Smooth muscle cell (in vitro differentiated cells): ENCODE results near the gene DTX4. TPM values are rescaled to one million over a fixed set of nuclear protein-coding genes. Genes with fewer than 3 reads are reported as not detected.

ENCODE experiments used
- DNase-seq: peaks from one replicate; lab custom pipeline; 2025; ENCODE audit not compliant: unreplicated experiment; lab: John Stamatoyannopoulos, UW
- H2AFZ ChIP-seq: fragments of 200-600 bp; sonication (generic); 2 replicates; pipeline ENCODE4 v1.6.0; 2016; ENCODE audit warnings: antibody characterized with exemption, low read depth, mild to moderate bottlenecking
- H3F3A ChIP-seq: fragments of 200-600 bp; sonication (generic); 2 replicates; pipeline ENCODE4 v1.6.0; 2017; ENCODE audit warnings: antibody characterized with exemption, low read depth
- H3K27ac ChIP-seq: fragments of 200-600 bp; sonication (generic); 2 replicates; pipeline ENCODE4 v1.5.1; 2016; ENCODE audit warnings: low read depth, mild to moderate bottlenecking
- H3K27me3 ChIP-seq: fragments of 200-600 bp; sonication (generic); 2 replicates; pipeline ENCODE4 v1.6.1; 2016; ENCODE audit warnings: low read depth, mild to moderate bottlenecking
- H3K36me3 ChIP-seq: fragments of 200-600 bp; sonication (generic); 2 replicates; pipeline ENCODE4 v1.5.1; 2016; ENCODE audit warnings: low read depth
- H3K4me1 ChIP-seq: fragments of 200-600 bp; sonication (generic); 2 replicates; pipeline ENCODE4 v1.5.1; 2016; ENCODE audit warnings: low read depth
- H3K4me2 ChIP-seq: fragments of 200-600 bp; sonication (generic); 2 replicates; pipeline ENCODE4 v1.6.0; 2016; ENCODE audit warnings: mild to moderate bottlenecking
- H3K4me3 ChIP-seq: fragments of 200-600 bp; sonication (generic); 2 replicates; pipeline ENCODE4 v1.5.1; 2016; ENCODE audit warnings: mild to moderate bottlenecking
- H3K79me2 ChIP-seq: fragments of 200-600 bp; sonication (generic); 2 replicates; pipeline ENCODE4 v1.6.0; 2016; ENCODE audit warnings: low read depth, mild to moderate bottlenecking
- H3K9ac ChIP-seq: fragments of 200-600 bp; sonication (generic); 2 replicates; pipeline ENCODE4 v1.6.0; 2016; ENCODE audit warnings: low read depth
- H3K9me3 ChIP-seq: fragments of 200-600 bp; sonication (generic); replicated peaks from 2 replicates; pipeline ENCODE4 v1.5.1; 2016; ENCODE audit warnings: low read depth
- H4K20me1 ChIP-seq: fragments of 200-600 bp; sonication (generic); 2 replicates; pipeline ENCODE4 v1.6.0; 2016; ENCODE audit warnings: low read depth
- CTCF ChIP-seq: fragments of 200-600 bp; sonication (generic); IDR thresholded peaks from 2 replicates; pipeline ENCODE4 v1.5.1; 2017; ENCODE audit warnings: borderline replicate concordance, mild to moderate bottlenecking, antibody characterized with exemption; ENCODE audit not compliant: insufficient read depth, poor library complexity, severe bottlenecking
- WGBS: methylation state at CpG from one replicate; pipeline ENCODE4 v1.1.7; 2016; ENCODE audit warnings: low lambda C conversion rate; 5-methylcytosine and 5-hydroxymethylcytosine counted together
- polyA plus RNA-seq: library from polyadenylated mRNA; unstranded; fragments of >200 nt; fragmentation: Nextera tagmentation; extraction: Ambion mirVana; gene quantifications from 2 replicates; pipeline ENCODE4 v1.2.1, GENCODE V29; 2016
- total RNA-seq: library from RNA; depleted of rRNA; stranded (reverse); fragments of >200 nt; gene quantifications from 2 replicates; pipeline ENCODE4 v1.2.3, GENCODE V29; 2014

DTX4 gene
- total and polyA plus RNA-seq, 2 experiments from 2014 or later = 10.2 to 13.0 TPM

DNA sequence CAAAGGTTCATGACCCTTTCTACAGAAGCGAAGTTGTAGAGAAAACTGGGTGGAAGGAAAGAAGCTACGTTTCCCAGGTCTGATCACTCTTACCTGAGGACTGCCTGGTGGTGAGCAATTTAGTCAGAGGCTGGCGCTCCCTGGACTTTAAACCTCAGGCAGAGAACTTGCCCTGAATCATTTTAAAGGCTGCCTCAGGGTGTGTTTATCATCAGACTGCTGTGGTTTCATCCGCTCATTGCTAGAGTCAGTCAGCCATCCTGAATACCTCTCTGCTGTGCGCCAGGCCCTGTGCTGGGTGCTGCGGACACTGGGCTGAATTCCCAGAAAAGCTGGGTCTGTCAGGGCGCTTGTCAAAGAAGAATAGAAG, 2.7 kb downstream of the DTX4 start:
- peaks cover 20% of the 10 kb centered on the region for H3K79me2 ChIP-seq
- TF ChIP-seq CTCF = no peak
- H3K4me2 ChIP-seq = peak overlapping the region; percentile 98
- no peak for DNase-seq
- peaks cover 31% of the 10 kb centered on the region for H3K4me1 ChIP-seq
- H3K27me3 ChIP-seq = no peaks in the 10 kb centered on the region
- H4K20me1 ChIP-seq = peaks cover 13% of the 10 kb centered on the region
- H2AFZ ChIP-seq = no peak overlapping the region
- WGBS = 41% methylated on average over 7 of the region's 7 CpGs
- H3F3A ChIP-seq = peaks cover 12% of the 10 kb centered on the region
- peak overlapping the region; percentile 78 for H3K4me3 ChIP-seq
- no peaks in the 10 kb centered on the region for H3K36me3 ChIP-seq
- H3K9ac ChIP-seq = peak overlapping the region; percentile 68
- no peaks in the 10 kb centered on the region for H3K9me3 ChIP-seq
- peak overlapping the region; percentile 85 for H3K27ac ChIP-seq

DNA sequence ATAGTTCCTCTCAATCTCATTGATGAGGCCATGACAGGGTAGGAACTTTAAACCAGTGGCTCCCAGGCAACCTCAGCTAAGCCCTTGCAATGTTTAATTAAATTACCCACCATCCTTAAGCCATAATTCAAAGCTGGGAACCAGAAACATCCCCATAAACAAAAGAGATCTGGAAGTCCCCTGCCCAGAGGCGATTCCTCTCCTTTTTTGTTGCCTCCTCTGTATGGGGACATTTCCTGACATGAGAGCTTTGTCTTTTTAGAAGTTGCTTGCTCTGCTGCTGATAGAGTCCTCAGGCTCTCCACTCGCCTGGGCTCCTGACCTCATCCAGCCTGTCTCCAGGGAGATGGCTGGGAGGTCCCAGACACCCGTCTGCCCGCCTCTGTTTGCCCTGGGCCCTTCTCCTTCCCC, 3.2 kb downstream of the DTX4 start:
- Histone ChIP-seq H4K20me1 (peaks cover 16% of the 10 kb centered on the region), H3K9ac (peak overlapping the region; percentile 68), H3K79me2 (peaks cover 25% of the 10 kb centered on the region), H3K4me1 (peaks cover 35% of the 10 kb centered on the region), H3K4me3 (peak overlapping the region; percentile 78), H3K27me3 (no peaks in the 10 kb centered on the region), H3K27ac (peak overlapping the region; percentile 85), H3K4me2 (peak overlapping the region; percentile 98), H2AFZ (no peak overlapping the region), H3F3A (peaks cover 12% of the 10 kb centered on the region), H3K9me3 (no peaks in the 10 kb centered on the region), H3K36me3 (no peaks in the 10 kb centered on the region)
- 24% methylated on average over 4 of the region's 4 CpGs for WGBS
- DNase-seq = no peak
- TF ChIP-seq CTCF = no peak

DNA sequence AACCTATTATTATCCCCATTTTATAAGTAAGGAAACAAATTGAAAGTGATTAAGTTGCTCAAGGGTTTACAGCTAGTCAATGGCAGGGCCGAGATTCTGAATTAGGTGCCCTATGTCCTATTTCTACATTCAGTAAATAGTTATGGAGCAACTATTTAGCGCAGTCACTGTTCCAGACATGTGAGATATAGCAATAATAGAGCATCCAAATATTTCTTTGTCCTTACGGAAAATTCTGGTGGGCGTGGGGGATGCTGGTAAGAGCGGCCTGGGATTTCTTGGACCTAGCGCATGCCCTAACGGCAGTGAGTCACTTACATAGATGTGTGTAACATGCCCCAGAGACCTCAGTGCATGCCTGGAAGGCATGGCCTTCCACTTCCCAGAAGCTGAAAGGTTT, 4.4 kb downstream of the DTX4 start:
- Histone ChIP-seq H3K79me2 (peaks cover 37% of the 10 kb centered on the region), H3K4me3 (no peak overlapping the region), H3K27me3 (no peaks in the 10 kb centered on the region), H2AFZ (no peak overlapping the region), H3K9me3 (no peaks in the 10 kb centered on the region), H3K4me2 (peak overlapping the region; percentile 15), H3K27ac (peak overlapping the region; percentile 85), H3K9ac (no peak overlapping the region), H3F3A (peaks cover 12% of the 10 kb centered on the region), H4K20me1 (peaks cover 28% of the 10 kb centered on the region), H3K36me3 (no peaks in the 10 kb centered on the region), H3K4me1 (peaks cover 39% of the 10 kb centered on the region)
- no peak for DNase-seq
- WGBS = 51% methylated on average over 7 of the region's 7 CpGs
- no peak for TF ChIP-seq CTCF

DNA sequence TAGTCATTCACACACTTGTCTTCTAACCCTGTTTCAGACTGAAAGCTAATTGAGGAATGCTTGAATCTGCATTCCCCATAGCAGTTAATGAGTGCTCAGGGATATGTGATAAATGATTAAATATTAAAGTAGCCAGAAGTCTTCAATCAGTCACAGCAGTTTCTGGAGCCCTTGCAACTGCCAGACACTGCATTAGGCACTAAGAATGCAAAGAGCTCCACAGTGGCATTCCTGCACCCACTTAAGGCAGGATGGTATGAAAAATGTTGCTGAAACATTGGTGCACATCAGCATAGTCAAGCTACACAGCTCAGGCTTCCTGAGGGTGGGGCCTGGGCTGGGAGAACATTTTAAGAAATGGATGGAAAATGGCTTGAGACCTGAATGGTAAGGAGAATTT, 6.5 kb downstream of the DTX4 start:
- no peak for DNase-seq
- no peak overlapping the region for H3K9ac ChIP-seq

More for the DNA sequence above, 6.5 kb downstream of the DTX4 start:
- Histone ChIP-seq H3K9me3 (no peaks in the 10 kb centered on the region), H3K27me3 (no peaks in the 10 kb centered on the region), H3K27ac (no peak overlapping the region), H3K4me2 (no peak overlapping the region), H3F3A (peaks cover 12% of the 10 kb centered on the region), H3K36me3 (no peaks in the 10 kb centered on the region), H3K4me1 (peaks cover 39% of the 10 kb centered on the region), H4K20me1 (peaks cover 49% of the 10 kb centered on the region), H3K79me2 (peaks cover 39% of the 10 kb centered on the region), H2AFZ (no peak overlapping the region), H3K4me3 (no peak overlapping the region)
- TF ChIP-seq CTCF = no peak
